Midbrain (tissue), 1 donor: ENCODE results near the gene LMNTD2.
A peak's percentile ranks its signal among the peaks of the same experiment; 100 is the strongest.
"Not testable (repeated sequence)": the region's sequence is repeated elsewhere in the genome, so short reads cannot be mapped to it uniquely, and the experiment has no call there.

ENCODE experiments used
- DNase-seq: peaks from one replicate; lab custom pipeline; 2025; lab: John Stamatoyannopoulos, UW

LMNTD2 gene

DNA sequence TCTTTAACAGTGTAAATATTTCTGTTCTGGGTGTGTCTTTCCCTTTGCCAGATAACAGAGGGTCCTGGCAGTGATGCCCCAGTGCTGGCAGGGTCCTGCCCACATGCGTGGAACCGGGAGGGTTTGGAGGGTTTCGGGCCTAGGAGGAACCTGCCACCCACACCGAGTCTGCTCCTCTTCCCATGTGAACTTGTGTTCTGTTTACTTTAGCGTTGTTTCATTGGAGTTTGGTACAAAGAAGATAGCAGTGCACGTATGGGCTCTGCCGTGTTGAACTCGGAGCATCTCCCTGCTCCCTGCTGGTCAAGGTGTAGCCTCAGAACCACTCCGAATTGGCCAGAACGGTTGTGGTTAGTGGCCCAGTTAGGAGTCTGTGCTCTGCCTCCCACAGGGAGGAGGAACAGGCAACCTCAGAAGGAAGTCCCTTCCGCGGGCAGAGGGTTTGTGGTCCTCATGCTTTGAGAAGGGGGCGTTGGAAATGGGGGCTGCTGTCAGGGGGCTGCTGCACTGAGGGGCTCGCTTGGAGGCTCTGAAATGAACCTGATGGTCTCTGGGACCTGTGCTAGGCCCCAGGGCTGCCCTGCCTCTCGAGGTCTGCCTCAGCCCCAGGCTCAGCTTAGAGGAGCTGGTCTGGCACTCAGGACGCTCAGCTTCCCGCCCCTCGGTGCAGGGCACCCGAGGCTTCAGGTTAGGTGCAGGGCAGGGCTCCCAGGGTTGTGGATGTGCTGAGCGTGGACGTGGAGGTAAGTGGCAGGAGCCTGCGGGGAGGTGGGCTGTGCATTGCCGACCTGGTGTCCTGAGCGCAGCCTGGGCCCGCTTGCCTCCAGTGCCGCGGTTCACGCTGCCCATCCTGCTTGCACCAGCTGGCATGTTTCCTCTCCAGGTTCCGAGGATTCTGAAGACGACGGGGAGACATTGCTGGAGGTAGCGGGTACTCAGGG, 26.1 kb upstream of the LMNTD2 start:
- no peak for DNase-seq

GRCh38 chr11:584287-584686, 23.7 kb upstream of the LMNTD2 start:
- DNase-seq: no peak

- DNase-seq: no peak
Measured at GRCh38 chr11:581752-582151, 21.2 kb upstream of the LMNTD2 start.

DNA sequence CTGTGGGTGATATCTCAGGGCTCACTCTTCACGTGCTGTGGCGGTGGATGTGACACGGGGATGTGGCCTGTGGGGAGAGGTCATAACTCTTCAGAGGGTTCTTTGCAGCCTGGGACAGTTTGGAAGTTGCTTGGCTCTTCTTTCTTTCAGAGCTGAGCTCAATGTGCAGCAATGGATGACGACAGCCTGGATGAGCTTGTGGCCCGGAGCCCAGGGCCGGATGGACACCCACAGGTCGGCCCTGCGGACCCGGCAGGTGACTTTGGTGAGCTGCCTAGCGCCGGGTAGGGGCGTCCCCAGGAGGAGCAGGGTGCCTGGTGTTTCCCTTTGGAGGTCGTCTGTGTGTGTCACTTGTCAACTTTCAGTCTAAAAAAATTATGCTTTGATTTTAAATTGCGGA, 20.8 kb upstream of the LMNTD2 start:
- no peak for DNase-seq

DNA sequence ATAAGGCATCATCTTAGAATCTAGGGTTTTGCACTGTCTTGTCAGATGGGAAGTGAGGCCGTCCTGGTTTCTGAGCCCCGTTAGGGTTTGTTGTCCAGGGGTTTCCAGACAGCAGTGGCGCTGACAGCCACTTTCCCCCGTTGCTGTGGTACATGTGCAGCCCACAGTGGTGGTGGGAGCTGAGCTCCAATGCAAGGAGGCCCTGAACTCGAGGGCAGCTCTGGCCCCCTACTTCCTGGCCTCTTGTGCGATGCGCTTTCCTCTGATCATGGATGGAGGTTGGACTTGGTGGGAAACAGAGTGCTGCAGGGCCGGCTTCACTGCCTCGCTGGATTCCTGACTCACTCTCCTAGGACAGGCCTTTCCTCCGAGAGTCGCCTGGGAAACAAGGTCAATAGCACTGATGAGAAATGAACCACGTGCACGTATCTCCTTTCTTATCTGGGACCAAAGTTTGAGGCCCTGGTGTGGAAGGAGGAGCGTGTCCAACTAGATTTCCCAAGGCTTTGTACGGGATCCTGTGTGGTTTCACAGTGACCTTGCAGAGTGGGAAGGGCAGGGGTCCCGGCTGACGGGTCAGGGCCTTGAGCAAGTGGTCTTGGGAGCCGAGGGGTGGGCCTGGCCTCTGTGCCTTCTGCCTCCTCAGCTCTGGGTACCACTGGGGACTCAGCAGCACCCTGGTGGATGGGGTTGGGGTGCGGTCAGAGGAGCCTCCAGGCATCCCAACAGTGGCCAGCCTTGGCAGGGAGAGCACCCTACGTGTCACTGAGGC, 19.5 kb upstream of the LMNTD2 start:
- no peak for DNase-seq

DNA sequence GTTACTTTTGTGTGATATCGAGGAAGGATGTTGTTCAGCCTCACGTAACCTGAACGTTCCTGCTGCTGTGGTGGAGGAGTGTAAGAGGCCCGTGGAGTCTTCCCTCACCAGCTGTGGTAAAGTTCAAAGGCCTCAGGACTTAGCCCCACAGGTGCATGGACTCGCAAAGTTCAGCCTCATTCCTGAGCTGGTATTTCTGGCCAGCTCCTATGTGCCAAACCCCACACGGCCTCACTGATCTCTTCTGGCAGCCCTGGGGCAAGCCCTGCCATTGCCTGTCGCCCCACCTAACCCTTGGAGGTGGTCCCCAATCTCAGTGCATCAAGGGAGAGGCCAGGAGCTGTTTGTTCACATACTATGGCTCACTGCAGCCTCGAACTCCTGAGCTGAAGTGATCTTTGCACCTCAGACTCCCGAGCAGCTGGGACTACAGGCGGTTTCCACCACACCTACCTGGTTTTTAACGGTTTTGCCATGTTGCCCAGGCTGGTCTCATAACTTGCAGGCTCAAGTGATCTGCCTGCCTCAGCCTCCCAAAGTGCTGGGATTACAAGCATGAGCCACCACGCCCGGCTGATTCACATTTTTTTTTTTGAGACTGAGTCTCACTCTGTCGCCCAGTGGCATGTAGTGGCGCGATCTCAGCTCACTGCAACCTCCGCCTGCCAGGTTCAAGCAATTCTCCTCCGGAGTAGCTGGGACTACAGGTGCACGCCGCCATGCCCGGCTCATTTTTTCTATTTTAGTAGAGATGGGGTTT, 17.9 kb upstream of the LMNTD2 start:
- DNase-seq: no peak

GRCh38 chr11:577611-577894, 17.0 kb upstream of the LMNTD2 start:
- no peak for DNase-seq

DNA sequence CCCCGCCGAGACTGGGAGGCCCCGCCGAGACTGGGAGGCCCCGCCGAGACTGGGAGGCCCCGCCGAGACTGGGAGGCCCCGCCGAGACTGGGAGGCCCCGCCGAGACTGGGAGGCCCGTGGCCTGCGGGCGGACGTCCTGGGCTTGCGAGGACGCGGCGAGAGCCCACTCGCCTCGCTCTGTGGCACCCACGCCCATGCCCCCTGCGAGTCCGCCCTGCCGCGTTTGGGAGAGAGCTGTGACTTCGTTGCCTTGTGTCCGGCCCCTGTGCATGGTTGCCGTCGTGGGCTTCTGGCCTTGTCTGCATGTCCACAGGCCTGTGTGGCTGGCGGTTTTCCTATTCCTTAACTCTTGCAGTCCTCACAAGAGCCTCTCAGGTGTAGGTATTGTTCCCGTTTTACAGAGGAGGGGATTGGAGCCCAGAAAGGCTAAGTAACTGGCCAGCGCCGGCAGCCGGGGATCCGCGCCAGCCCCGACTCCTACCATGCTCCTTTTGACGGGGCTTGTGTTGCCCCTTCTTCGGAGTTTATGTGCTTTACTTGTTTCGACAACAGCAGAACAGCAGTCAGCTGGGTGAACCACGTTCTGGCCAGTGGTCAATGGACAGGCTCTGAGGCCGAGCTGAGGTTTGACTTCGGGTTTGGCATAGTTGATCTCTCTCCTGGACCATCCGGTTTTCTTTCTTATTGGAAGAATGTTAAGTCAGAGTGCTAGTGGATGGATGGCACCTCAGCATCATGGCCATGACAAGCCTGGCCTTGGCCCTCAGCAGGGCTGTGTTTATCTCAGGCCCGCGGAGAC, 16.5 kb upstream of the LMNTD2 start:
- DNase-seq: no peak

DNA sequence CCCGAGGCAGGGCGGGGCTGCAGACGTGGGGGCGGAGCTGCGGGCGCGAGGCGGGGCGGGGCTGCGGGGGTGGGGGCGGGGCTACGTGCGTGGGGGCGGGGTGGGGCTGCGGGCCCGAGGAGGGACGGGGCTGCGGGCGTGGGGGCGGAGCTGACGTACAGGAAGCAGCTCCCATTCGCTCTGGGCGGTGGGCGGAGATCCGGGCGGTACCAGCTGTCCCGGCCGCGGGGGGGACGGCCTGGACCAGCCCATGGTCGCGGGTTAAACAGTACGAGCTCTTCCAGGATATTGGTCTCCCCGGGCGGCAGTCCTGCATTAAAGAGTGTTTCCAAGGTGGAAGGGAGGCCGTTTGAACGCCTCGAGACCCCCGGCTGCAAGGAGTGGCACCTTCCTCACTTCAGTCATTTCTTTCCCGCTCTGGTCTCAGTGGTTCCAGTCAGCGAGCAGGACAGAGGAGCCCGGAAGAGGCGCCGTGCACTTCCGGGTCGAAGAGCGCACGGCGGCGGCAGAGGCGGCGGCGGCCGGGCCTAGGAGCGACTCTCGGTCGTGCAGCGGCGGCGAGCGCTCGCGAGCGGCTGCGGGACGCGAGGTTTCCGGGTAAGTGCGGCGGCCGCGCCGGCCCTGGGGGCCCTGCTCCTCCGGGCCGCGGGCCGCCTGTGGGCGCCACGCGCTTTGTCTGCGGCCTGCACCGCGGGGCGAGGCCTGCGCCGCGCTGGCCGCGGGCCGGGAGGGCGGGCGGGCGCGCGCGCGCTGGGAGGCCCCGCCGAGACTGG, 15.6 kb upstream of the LMNTD2 start, which contains the start of gene PHRF1:
PHRF1 (plus strand) TSS at position 475 of the 773 bp plus-strand sequence. CDS start 5,043 bp downstream, outside the sequence.
- DNase-seq: peak; percentile 98

- DNase-seq: no peak
Measured at GRCh38 chr11:575313-575995, 14.9 kb upstream of the LMNTD2 start.

- no peak for DNase-seq
Measured at GRCh38 chr11:574632-575312, 14.2 kb upstream of the LMNTD2 start.

DNA sequence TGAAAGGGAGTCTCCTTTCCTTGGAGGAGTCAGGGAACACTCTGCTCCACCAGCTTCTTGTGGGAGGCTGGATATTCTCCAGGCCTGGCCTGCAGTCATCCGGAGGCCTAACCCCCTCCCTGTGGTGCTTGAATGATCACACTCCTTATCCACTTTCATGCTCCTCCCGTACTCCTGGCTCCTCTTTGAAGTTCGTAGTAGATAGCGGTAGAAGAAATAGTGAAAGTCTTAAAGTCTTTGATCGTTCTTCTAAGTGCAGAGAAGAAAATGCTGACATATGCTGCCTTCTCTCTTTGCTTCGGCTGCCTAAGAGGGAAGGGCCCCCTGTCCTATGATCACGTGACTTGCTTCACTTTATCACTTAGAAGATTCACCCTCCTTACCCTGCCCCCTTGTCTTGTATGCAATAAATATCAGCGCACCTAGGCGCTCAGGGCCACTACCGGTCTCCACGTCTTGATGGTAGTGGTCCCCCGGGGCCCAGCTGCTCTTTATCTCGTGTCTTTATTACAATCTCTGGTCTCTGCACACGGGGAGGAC, 13.6 kb upstream of the LMNTD2 start:
- not testable (repeated sequence) for DNase-seq

DNA sequence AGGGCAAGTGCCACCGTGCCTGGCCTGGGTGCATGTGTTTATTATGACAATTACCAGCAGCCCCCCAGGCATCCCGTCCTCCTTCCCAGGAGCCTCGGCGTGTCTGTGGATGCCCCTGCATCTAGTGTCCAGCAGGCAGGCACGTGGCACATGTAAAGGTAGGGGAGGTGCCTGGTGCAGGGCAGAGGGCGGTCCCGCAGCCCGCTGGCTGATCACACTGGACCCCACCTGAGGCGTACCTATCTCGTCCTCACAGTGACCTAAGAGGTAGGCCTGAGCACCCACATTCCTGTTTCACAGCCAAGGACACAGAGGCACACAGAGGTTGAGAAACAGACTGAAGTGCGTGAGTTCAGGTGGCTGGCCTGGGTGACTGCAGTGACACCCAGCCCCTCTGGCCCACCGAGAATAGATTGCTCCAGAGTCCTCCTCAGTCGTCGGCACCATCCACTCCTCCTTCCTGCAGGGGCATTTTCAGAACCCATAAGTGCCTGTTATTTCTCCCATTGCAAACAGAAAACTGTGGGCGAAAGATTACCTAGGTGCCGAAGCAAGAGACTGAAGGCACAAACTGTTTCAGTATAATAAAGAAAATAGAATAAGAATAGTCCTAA, 12.7 kb upstream of the LMNTD2 start:
- DNase-seq: no peak

DNA sequence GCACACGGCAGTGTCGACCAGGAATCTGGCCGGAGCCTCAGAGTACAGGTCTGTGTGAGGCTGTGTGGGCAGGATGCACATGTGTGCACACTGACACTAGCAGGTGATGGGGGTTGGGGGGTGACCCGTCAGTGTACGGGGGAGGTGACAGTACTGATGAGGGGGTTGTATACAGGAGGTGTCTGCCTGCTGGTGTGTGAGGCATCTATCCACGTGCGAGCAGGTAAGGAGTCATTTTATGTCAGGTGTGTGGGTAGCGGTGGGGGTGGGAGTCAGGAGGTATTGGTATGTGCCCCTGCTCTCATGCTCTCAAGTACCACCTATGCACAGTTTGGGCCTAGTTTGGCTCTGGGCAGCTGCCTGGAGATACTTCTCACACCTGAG, 11.3 kb upstream of the LMNTD2 start:
- no peak for DNase-seq

- no peak for DNase-seq
Measured at GRCh38 chr11:569158-569885, 8.8 kb upstream of the LMNTD2 start.

DNA sequence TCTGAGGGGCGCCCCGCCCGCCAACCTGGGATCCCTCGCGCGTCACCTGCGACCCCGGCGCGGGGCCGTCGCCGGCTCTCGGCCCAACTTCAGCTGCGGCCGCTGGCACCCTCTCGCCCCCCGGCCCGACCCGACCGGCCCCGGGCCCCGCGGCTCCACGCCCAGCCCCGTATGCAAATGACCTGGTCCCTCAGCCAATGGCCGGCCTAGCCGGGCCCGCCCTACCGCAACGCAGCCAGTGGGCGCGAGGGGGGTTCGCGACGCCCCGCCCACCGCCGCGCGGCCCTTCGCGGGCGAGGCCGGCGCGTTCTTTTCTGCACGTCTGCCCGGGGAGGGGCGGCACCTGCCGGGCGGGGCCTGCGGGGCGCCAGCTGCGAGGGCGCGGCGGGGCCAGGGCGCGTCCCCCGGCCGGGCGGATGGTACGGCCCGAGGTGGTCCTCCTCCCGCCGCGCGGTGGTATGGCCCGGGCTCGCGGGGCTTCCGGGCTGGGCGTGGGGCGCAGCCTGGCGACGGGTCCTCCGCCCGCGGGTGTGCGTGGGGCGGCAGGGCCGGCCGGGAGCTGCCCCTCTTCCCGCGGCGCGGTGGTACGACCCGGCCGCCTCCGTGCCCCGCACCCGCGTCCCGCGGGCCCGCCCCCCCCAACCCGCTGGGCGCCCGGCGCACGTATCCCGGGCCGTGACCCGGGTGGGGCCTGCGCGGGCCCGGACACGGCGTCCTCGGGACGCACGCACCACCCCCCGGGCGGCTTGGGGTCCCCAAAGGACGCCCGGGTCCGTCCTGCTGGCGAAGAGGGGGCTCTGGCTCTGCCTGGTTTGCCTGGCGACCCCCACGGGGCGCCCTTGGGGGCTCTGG, 8.0 kb upstream of the LMNTD2 start:
- DNase-seq: peak; percentile 82

- DNase-seq: no peak
Measured at GRCh38 chr11:567629-568292, 7.2 kb upstream of the LMNTD2 start.
